HG02981 (cell line): ENCODE data around the gene IL6.
"Not testable (repeated sequence)": the region's sequence is repeated elsewhere in the genome, so short reads cannot be mapped to it uniquely, and the experiment has no call there.

Experiments used
- ATAC-seq: cut with Tn5 transposase; IDR thresholded peaks from one replicate; pipeline ENCODE4 v1.9.1; 2021; ENCODE audit warnings: mild to moderate bottlenecking, moderate library complexity; ENCODE audit not compliant: unreplicated experiment

The IL6 gene

DNA sequence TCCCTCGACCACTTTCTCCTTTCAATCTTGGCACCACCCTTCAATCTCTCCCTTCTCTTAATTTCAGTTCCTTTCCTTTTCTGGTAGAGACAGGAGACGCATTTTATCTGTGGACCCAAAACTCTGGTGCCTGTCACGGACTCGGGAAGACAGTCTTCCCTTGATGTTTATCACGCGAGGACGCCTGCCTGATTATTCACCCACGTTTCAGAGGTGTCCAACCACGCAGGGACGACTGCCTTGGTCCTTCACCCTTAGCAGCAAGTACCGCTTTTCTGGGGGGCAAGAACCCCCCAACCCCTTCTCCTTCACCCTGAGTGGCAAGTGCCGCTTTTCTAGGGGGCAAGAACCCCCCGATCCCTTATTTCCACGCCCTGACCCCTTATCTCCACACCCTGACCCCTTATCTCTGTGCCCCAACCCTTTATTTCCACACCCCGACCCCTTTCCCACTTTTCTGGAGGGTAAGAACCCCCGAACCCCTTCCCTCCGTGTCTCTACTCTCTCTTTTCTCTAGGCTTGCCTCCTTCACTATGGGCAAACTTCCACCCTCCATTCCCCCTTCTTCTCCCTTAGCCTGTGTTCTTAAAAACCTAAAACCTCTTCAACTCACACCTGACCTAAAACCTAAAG is 22.9 kb upstream of the IL6 start:
- not testable (repeated sequence) for ATAC-seq

GRCh38 chr7:22704722-22705121 is 22.3 kb upstream of the IL6 start:
- not testable (repeated sequence) for ATAC-seq

DNA sequence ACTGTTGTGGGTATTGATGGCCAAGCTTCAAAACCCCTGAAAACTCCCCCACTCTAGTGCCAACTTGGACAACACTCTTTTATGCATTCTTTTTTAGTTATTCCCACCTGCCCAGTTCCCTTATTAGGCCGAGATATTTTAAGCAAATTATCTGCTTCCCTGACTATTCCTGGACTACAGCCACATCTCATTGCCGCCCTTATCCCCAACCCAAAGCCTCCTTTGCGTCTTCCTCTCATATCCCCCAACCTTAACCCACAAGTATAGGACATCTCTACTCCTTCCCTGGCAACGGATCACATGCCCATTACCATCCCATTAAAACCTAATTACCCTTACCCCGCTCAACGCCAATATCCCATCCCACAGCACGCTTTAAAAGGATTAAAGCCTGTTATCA is 21.1 kb upstream of the IL6 start:
- not testable (repeated sequence) for ATAC-seq

GRCh38 chr7:22707026-22707691 is 19.8 kb upstream of the IL6 start:
- not testable (repeated sequence) for ATAC-seq

- not testable (repeated sequence) for ATAC-seq
Observed at GRCh38 chr7:22708214-22708613, 18.8 kb upstream of the IL6 start.

DNA sequence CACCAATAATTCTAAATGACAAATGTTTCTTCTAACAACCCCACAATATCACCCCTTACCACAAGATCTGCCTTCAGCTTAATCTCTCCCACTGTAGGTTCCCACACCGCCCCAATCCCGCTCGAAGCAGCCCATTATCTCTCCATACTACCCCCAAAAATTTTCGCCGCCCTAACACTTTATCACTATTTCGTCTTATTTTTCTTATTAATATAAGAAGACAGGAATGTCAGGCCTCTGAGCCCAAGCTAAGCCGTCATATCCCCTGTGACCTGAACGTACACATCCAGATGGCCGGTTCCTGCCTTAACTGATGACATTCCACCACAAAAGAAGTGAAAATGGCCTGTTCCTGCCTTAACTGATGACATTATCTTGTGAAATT is 18.3 kb upstream of the IL6 start:
- not testable (repeated sequence) for ATAC-seq

GRCh38 chr7:22709062-22709829 is 17.8 kb upstream of the IL6 start:
- not testable (repeated sequence) for ATAC-seq

- no peak for ATAC-seq
Observed at GRCh38 chr7:22709857-22710256, 17.1 kb upstream of the IL6 start.

- no peak for ATAC-seq
Observed at GRCh38 chr7:22712999-22713398, 14.0 kb upstream of the IL6 start.

DNA sequence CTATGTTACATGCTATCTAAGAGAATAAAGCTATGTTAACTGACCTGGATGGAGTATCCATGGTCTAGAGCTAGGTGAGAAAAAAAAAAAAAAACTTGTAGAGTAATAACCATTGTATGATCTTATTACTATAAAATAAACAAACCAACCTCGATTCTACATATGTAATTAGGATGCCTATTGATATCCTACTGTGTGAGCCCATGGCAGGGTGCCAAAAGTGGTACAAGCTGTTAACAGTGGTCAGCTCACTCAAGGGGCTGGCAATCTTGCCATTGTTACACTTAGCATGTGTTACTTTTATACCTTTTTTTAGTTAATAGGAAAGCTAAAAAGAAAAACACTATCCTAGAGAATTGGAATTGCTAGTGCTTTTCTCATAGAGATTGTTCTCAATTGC is 13.5 kb upstream of the IL6 start:
- no peak for ATAC-seq

DNA sequence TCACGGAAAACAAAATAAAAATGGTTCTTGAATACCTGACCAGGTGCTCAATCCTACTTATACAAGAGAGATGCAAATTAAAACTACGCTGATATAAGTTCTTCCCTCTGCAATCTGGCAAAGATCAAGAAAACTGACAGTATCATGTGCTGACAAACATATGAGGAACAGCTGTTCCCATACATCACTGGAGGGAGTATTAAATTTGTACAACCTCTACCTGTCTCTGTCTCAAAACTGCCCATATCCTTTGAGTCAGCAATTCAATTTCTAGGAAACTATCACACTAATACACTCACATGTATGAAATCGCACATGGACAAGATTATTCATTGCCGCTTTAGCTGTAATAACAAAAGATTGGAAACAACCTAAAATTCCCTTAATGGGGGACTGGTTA is 11.0 kb upstream of the IL6 start:
- ATAC-seq = no peak

- ATAC-seq = no peak
Observed at GRCh38 chr7:22717760-22718159, 9.2 kb upstream of the IL6 start.

DNA sequence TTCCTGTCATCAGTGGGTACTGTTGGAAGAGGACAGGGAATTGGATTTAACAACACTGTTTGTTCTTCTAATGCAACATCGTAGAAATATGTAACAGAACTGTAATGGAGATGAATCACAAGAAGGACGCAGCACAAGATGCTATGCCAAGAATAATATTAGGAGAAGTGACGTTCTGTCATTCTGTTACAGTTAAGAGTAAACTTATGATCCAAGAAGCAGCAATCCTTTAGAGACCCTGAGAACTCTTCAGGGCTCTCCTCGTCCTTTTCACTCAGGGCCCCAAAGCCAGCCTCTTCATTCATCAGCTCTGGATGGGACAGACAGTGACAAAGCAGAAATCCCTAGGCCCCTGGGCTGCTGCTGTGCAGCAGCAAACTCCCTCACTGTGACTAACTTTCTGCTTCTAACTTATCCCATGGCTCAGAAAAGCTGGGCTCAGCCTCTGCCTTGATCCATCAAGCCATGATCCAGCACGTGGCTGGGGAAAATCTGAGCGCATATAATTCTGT is 8.7 kb upstream of the IL6 start:
- no peak for ATAC-seq

GRCh38 chr7:22718911-22719420 is 8.0 kb upstream of the IL6 start:
- ATAC-seq = no peak

GRCh38 chr7:22720791-22721786 is 5.9 kb upstream of the IL6 start:
- ATAC-seq = no peak

DNA sequence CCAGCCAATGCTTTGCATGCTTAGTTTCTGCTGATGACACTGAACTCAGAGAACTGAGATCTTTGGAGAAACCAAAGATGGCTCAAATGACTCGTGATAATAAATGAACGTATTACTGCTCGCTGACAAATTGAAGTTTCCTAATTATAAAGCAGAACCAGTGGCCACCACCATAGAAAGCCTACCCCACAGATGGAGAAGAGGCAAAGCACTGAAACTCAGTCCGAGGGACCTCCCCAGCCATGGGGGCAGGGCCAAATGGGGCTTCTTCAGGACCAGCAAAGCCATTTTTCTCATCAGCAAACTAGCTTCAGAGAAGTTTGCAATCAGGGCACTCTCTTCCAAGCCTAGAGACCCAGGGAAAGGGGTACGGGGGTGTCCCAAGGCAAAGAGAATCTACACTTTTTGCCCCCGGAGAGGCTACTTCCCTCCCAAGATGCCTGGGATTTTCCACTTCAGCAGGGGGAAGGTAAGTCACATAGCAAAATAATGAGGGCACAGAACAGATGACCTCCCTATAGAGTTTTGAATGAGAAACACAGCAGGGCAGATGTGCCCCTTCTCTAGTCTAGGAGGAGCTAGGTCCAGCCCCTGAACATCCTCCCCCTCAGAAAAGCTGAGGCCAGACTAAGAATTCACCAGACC is 4.3 kb upstream of the IL6 start:
- peak; percentile 32 for ATAC-seq

DNA sequence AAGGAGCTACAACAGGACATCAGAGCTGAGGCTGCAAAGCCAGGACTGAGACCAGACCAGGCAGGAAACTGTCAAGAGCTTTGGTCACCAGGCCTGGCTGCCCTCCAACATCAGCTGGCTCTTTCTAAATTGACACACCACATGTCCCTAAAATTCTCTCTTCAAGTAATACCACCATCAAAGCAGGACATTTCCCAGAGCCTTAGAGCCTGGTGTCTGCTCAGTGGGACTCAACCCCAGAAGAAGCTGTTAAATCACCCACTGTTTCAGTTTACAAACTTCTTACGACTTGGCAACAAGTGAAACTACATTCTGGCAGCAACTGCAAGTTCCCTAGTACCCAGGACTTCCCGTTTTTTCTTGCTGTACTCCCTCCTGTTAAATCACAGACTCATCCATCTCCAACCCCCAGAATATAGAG is 3.8 kb upstream of the IL6 start:
- peak; percentile 20 for ATAC-seq

GRCh38 chr7:22723637-22724036 is 3.4 kb upstream of the IL6 start:
- no peak for ATAC-seq

DNA sequence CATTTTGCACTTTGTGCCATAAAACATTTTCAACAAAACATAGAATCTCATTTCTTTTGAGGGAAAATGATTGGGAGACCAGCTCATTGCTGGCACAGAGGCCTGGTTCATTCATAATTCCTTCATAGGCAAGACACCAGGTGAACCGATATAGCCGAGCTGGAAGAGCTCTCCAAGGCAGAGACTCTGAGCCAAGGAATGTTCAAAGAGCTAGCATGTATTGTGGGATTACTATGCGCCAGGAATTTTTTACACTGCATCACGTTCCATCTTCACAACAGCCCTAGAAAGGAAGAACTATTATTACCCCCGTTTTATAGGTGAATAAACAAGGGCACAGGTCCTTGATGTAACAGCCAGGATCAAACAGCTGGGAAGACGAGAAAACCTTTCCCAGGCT is 2.1 kb upstream of the IL6 start:
- no peak for ATAC-seq

DNA sequence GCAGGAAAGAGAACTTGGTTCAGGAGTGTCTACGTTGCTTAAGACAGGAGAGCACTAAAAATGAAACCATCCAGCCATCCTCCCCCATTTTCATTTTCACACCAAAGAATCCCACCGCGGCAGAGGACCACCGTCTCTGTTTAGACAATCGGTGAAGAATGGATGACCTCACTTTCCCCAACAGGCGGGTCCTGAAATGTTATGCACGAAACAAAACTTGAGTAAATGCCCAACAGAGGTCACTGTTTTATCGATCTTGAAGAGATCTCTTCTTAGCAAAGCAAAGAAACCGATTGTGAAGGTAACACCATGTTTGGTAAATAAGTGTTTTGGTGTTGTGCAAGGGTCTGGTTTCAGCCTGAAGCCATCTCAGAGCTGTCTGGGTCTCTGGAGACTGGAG is 1.4 kb upstream of the IL6 start:
- no peak for ATAC-seq
